Stimulated activated effector memory CD8-positive, alpha-beta T cell treated with anti-CD3 and anti-CD28 coated beads, Interleukin-12 subunit alpha, Interleukin-12 subunit beta, amount 100 ng/mL, for 72 hours (primary cell): ENCODE data around the gene SNX33.

Experiments used
- ATAC-seq: fragments of 150-1000 bp; cut with Tn5 transposase; 2 replicates; pipeline ENCODE4 v1.10.0; 2021
- DNase-seq, 2 donors: peaks; one replicate each; pipeline ENCODE4 v3.0.0; 2021 to 2022; ENCODE audit warnings: low spot score in 2 of 2
- H3K27ac Mint-ChIP-seq: one replicate; pipeline ENCODE4 v1.8.0; 2022; ENCODE audit warnings: mild to moderate bottlenecking, mixed read lengths
- H3K36me3 Mint-ChIP-seq: one replicate; pipeline ENCODE4 v1.8.0; 2022; ENCODE audit warnings: mild to moderate bottlenecking, mixed read lengths
- H3K4me1 Mint-ChIP-seq: one replicate; pipeline ENCODE4 v1.8.0; 2022; ENCODE audit warnings: mixed read lengths
- H3K4me3 Mint-ChIP-seq: one replicate; pipeline ENCODE4 v1.8.0; 2022; ENCODE audit warnings: mild to moderate bottlenecking, mixed read lengths
- H3K9me3 Mint-ChIP-seq: one replicate; pipeline ENCODE4 v1.8.0; 2022; ENCODE audit warnings: mixed read lengths

Gene SNX33

DNA sequence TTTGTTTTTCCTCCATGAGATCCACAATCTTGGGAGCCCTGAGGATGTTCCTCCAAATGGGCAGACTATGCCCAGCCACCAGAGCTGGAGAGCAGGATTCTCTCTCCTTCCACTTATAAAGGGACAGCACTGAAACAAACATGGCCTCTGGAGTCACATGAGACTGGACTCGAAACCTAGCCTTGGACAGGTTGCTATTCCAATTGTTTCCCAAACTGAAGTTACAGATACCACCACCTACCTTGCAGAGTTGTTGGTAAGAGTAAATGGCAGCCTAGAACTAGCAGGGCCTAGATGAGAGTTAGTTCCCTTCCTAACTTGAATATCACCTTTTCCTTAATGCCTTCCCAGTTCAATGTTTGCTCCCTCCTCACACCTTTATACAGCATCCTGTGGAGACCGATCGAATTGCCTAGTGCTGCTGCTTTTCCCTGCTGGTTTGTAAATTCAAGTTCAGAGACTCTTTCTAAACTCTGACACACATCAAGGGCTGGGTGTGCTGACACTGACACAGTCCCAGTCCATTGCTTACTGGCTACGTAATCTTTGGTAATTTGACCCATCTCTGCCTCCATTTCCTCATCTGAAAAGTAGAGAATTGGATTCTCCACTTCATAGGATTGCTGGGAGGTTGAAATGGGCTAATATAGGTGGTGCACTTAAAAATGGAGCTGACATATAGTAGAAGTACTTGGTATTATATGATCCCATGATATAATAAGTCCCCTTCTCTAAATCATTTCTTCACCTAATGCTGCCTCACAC is 10.3 kb upstream of the SNX33 start:
- peak overlapping the region; percentile 93 for H3K4me3 Mint-ChIP-seq
- no peaks in the 10 kb centered on the region for H3K9me3 Mint-ChIP-seq
- H3K4me1 Mint-ChIP-seq: peaks cover 36% of the 10 kb centered on the region
- H3K27ac Mint-ChIP-seq: peak overlapping the region; percentile 51
- H3K36me3 Mint-ChIP-seq: peaks cover 27% of the 10 kb centered on the region
- DNase-seq (no peak), ATAC-seq (no peak)

GRCh38 chr15:75639191-75639708 is 8.5 kb upstream of the SNX33 start:
- Mint-ChIP-seq H3K36me3 (peaks cover 27% of the 10 kb centered on the region), H3K4me3 (peak overlapping the region; percentile 93), H3K4me1 (peaks cover 36% of the 10 kb centered on the region), H3K9me3 (no peaks in the 10 kb centered on the region), H3K27ac (peak overlapping the region; percentile 92)
- ATAC-seq (peak; percentile 0), DNase-seq (no peak)

DNA sequence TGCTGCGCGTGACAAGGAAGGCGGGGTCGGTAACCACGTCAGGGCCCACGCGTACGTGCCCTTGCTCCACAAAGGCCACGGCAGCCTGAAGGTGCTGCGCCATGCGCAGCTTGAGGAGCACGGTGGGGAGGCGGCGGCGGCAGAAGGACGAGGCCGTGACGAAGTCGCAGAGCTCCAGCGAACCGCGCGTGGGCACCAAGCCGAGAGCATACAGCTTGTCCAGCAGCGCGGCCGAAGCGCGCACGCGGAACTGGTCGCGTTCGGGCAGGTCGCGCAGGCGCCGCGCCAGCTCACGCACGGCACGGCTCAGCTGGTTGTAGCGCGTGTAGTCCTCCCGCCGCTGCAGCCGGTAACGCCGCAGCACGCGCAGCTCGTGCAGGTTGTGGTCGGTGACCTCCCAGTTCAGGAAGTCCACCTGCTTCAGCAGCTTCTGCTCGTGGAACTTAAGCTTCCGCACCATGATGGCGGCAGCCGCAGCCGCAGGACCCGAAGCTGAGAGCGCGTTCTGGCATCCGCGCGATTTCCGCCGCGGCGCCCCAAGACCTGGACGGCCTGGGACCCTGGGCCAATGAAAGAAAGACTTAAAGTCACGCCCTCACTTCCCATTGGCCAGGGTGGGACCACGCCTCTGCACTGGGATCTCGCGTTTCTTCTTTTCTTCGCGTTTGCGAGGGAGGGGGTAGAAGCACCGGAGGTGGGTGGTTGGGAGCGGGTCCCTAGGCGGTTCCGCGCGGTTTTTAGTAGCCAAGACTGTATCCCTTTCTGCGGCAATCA is 7.8 kb upstream of the SNX33 start, which contains the start of gene IMP3:
IMP3 (minus strand) TSS at position 516 of the 774 bp plus-strand sequence; CDS start at position 460, 56 bp downstream.
- peaks cover 36% of the 10 kb centered on the region for H3K4me1 Mint-ChIP-seq
- H3K9me3 Mint-ChIP-seq: no peaks in the 10 kb centered on the region
- DNase-seq (peak; percentile 80 to 97), ATAC-seq (peak; percentile 96)
- peak within 1 kb of the TSS; percentile 93 for H3K4me3 Mint-ChIP-seq
- peak within 1 kb of the TSS; percentile 92 for H3K27ac Mint-ChIP-seq
- peaks cover 27% of the 10 kb centered on the region for H3K36me3 Mint-ChIP-seq

- Mint-ChIP-seq H3K27ac (peak overlapping the region; percentile 92), H3K36me3 (peaks cover 27% of the 10 kb centered on the region), H3K4me1 (peaks cover 36% of the 10 kb centered on the region), H3K9me3 (no peaks in the 10 kb centered on the region), H3K4me3 (peak overlapping the region; percentile 93)
- peak in 1 of 2 donors; percentile 72 for DNase-seq
- ATAC-seq: peak; percentile 70
These were observed 7.1 kb upstream of the SNX33 start for GRCh38 chr15:75640483-75641178.

- Mint-ChIP-seq H3K4me1 (peaks cover 33% of the 10 kb centered on the region), H3K27ac (peak overlapping the region; percentile 92), H3K36me3 (peaks cover 22% of the 10 kb centered on the region), H3K9me3 (no peaks in the 10 kb centered on the region), H3K4me3 (peak overlapping the region; percentile 93)
- no peak for DNase-seq
- no peak for ATAC-seq
These were observed 6.6 kb upstream of the SNX33 start for GRCh38 chr15:75641179-75641503.

DNA sequence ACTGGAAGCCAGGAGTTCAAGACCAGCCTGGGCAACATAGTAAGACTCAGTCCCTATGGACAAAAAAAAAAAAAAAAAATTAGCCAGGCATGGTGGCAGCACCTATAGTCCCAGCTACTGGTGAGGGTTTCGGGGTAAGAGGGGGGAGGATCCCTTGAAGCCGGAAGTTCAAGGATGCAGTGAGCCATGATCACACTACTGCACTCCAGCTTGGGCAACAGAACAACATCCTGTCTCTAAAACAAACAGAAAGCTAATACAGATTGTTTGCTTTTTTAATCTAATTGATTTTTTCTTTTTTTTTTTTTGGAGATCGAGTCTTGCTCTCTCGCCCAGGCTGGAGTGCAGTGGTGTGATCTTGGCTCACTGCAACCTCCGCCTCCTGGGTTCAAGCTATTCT is 6.1 kb upstream of the SNX33 start:
- Mint-ChIP-seq H3K36me3 (peaks cover 19% of the 10 kb centered on the region), H3K4me1 (peaks cover 30% of the 10 kb centered on the region), H3K4me3 (no peak overlapping the region), H3K27ac (peak overlapping the region; percentile 52), H3K9me3 (no peaks in the 10 kb centered on the region)
- no peak for ATAC-seq
- no peak for DNase-seq

- Mint-ChIP-seq H3K36me3 (peaks cover 6% of the 10 kb centered on the region), H3K4me3 (no peak overlapping the region), H3K4me1 (peaks cover 13% of the 10 kb centered on the region), H3K27ac (peak overlapping the region; percentile 45), H3K9me3 (no peaks in the 10 kb centered on the region)
- DNase-seq (no peak), ATAC-seq (no peak)
These were observed 3.3 kb upstream of the SNX33 start for GRCh38 chr15:75644376-75644775.

- peak overlapping the region; percentile 78 for H3K4me3 Mint-ChIP-seq
- ATAC-seq (no peak), DNase-seq (no peak)
- peaks cover 27% of the 10 kb centered on the region for H3K4me1 Mint-ChIP-seq
- H3K36me3 Mint-ChIP-seq: no peaks in the 10 kb centered on the region
- H3K27ac Mint-ChIP-seq: peak overlapping the region; percentile 60
- no peaks in the 10 kb centered on the region for H3K9me3 Mint-ChIP-seq
These were observed 1.4 kb upstream of the SNX33 start for GRCh38 chr15:75646112-75646943.

DNA sequence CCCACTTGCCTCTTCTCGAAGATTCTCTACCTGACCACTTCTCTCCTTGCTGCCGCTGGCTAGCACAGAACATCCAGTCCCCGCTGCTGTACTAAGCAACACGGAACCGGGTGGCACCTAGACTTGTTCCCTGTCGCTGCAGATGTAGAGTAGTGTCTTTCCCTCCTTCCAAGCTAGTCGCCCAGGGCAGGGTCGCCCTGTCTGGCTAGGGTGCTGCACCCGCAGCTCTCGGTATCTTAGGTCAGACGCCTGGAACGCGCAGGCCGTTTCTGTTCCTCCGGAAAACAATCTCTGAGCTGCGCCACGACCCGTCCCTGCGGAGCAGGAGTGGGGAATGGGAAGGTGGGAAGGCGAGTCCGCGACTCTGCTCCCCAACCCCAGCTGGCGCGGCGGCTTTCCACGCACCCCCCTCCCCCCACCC is 758 bp upstream of the SNX33 start:
- Mint-ChIP-seq H3K36me3 (no peaks in the 10 kb centered on the region), H3K4me3 (peak overlapping the region; percentile 78), H3K9me3 (no peaks in the 10 kb centered on the region), H3K4me1 (peaks cover 34% of the 10 kb centered on the region), H3K27ac (peak overlapping the region; percentile 60)
- ATAC-seq: peak; percentile 9
- no peak for DNase-seq

DNA sequence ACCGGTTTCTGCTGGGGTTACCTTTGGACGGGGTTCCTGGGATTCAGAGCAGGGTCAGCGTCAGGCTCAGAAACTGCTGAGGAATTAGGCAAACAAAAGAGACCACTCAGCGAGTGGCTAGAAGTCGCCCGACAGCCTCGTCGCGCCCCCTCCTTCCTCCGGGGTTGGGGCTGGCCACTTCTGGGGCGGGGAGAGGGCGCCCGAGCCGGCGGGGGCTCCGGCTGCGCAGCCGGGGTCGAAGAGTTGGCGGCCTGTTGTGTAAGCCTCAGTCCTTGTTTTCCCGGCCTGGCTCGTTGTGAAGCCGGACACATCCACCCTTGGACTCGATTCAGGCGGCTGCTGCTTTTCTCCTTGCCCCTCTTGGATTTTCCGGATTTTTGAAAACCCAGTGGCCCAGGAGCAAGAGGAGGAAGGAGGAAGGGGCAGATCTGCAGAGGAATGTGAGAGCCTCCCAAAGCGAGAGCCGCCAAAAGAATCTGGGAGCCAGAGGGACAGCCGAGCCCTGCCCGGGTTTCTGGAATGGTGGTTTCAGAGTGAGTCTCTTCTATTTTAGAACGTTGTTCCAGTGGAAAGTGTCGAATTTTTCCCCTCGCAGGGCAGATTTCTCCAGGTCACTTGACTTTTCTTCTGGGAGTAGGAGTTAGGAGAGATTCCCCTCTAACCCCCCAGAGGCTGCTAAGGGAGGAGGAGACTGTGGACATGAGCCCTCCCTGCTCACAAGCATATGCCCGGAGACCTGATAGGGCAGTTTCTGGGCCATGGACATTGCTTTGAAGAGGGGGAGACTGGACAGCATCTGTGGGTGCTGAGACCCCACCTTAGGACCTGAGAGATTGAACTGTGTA is 666 bp downstream of the SNX33 start:
- Mint-ChIP-seq H3K27ac (peak overlapping the region; percentile 60), H3K4me1 (peaks cover 48% of the 10 kb centered on the region), H3K36me3 (no peaks in the 10 kb centered on the region), H3K4me3 (peak overlapping the region; percentile 78), H3K9me3 (no peaks in the 10 kb centered on the region)
- DNase-seq (no peak), ATAC-seq (no peak)

- Mint-ChIP-seq H3K9me3 (no peaks in the 10 kb centered on the region), H3K27ac (peak overlapping the region; percentile 60), H3K4me3 (peak overlapping the region; percentile 78), H3K36me3 (no peaks in the 10 kb centered on the region), H3K4me1 (peaks cover 48% of the 10 kb centered on the region)
- DNase-seq (no peak), ATAC-seq (no peak)
These were observed 1.5 kb downstream of the SNX33 start for GRCh38 chr15:75649045-75649761.

DNA sequence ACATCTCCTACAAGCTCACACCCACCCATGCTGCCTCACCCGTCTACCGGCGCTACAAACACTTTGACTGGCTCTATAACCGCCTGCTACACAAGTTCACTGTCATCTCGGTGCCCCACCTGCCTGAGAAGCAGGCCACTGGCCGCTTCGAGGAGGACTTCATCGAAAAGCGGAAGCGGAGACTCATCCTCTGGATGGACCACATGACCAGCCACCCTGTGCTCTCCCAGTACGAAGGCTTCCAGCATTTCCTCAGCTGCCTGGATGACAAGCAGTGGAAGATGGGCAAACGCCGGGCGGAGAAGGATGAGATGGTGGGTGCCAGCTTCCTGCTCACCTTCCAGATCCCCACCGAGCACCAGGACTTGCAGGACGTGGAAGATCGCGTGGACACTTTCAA is 2.1 kb downstream of the SNX33 start:
- Mint-ChIP-seq H3K9me3 (no peaks in the 10 kb centered on the region), H3K4me3 (peak overlapping the region; percentile 78), H3K36me3 (no peaks in the 10 kb centered on the region), H3K4me1 (peaks cover 54% of the 10 kb centered on the region), H3K27ac (peak overlapping the region; percentile 82)
- DNase-seq: no peak
- ATAC-seq: no peak
